IMR-90 (cell line): ENCODE measurements around the gene CKAP5. TPM values are rescaled to one million over a fixed set of nuclear protein-coding genes. Genes with fewer than 3 reads are reported as not detected.

Source experiments
- ATAC-seq: fragments of 200-7000 bp; cut with Tn5 transposase; 2 replicates; pipeline ENCODE4 v1.9.1; 2020; ENCODE audit warnings: low read depth, mild to moderate bottlenecking, moderate library complexity
- BruUV-seq: library from RNA; stranded (reverse); fragments of 400-500 nt; replicated peaks from 2 replicates; lab custom pipeline; 2021; lab: Mats Ljungman, UMichigan
- CTCF ChIA-PET: fragments of 300-600 bp; formaldehyde crosslinking; extraction: SDS; loops from one replicate; lab custom pipeline; 2021; ENCODE audit warnings: antibody characterized with exemption; lab: Yijun Ruan, JAX
- POLR2A ChIA-PET: fragments of 300-600 bp; sonication (Branson Sonifier 250); formaldehyde crosslinking; loops from one replicate; lab custom pipeline; 2022; ENCODE audit warnings: antibody characterized with exemption; ENCODE audit not compliant: unreplicated experiment; lab: Charles Lee
- DNase-seq: peaks from one replicate; pipeline ENCODE4 v3.0.0; 2013
- H2AFZ ChIP-seq: replicated peaks from 2 replicates; pipeline ENCODE3; 2013; ENCODE audit warnings: low read length, mild to moderate bottlenecking; ENCODE audit not compliant: poor library complexity
- H2AK5ac ChIP-seq: 2 replicates; pipeline ENCODE4 v1.6.1; 2013; ENCODE audit warnings: low read depth, low read length, inconsistent platforms
- H2AK9ac ChIP-seq: replicated peaks from 2 replicates; pipeline ENCODE3; 2013; ENCODE audit warnings: mild to moderate bottlenecking, low read depth, low read length, moderate library complexity; ENCODE audit not compliant: poor library complexity
- H2BK120ac ChIP-seq: 2 replicates; pipeline ENCODE4 v1.6.1; 2013; ENCODE audit warnings: low read depth, low read length, inconsistent platforms
- H2BK15ac ChIP-seq: 3 replicates; pipeline ENCODE4 v1.6.1; 2013; ENCODE audit warnings: low read depth, low read length, inconsistent platforms
- H2BK20ac ChIP-seq: 2 replicates; pipeline ENCODE4 v1.6.1; 2013; ENCODE audit warnings: low read depth, mild to moderate bottlenecking, inconsistent platforms, low read length, moderate library complexity
- H2BK5ac ChIP-seq: 2 replicates; pipeline ENCODE4 v1.6.1; 2013; ENCODE audit warnings: mild to moderate bottlenecking, low read depth, low read length, inconsistent platforms; ENCODE audit not compliant: poor library complexity, severe bottlenecking
- H3K14ac ChIP-seq: replicated peaks from 2 replicates; pipeline ENCODE4 v1.6.1; 2013; ENCODE audit warnings: low read depth, low read length, inconsistent platforms
- H3K18ac ChIP-seq: 2 replicates; pipeline ENCODE4 v1.6.1; 2013; ENCODE audit warnings: low read depth, low read length, control low read depth
- H3K23ac ChIP-seq: 2 replicates; pipeline ENCODE4 v1.6.1; 2013; ENCODE audit warnings: low read depth, low read length, inconsistent platforms
- H3K27ac ChIP-seq: 2 replicates; pipeline ENCODE4 v1.5.1; 2013; ENCODE audit warnings: mild to moderate bottlenecking, control low read depth, low read length; ENCODE audit not compliant: insufficient read depth
- H3K27me3 ChIP-seq: 2 replicates; pipeline ENCODE4 v1.6.1; 2013; ENCODE audit warnings: low read length; ENCODE audit not compliant: control insufficient read depth, insufficient read depth
- H3K36me3 ChIP-seq: 2 replicates; pipeline ENCODE4 v1.6.1; 2013; ENCODE audit warnings: low read length, mixed read lengths; ENCODE audit not compliant: control insufficient read depth, insufficient read depth
- H3K4ac ChIP-seq: 2 replicates; pipeline ENCODE4 v1.6.1; 2013; ENCODE audit warnings: low read depth, low read length, inconsistent platforms
- H3K4me1 ChIP-seq: 2 replicates; pipeline ENCODE4 v1.6.1; 2013; ENCODE audit warnings: low read length, mixed read lengths; ENCODE audit not compliant: control insufficient read depth, insufficient read depth
- H3K4me2 ChIP-seq: 2 replicates; pipeline ENCODE4 v1.6.1; 2013; ENCODE audit warnings: low read depth, mild to moderate bottlenecking, control low read depth, low read length, moderate library complexity
- H3K4me3 ChIP-seq: 2 replicates; pipeline ENCODE4 v1.5.1; 2013; ENCODE audit warnings: low read depth, mild to moderate bottlenecking, control low read depth, low read length, moderate library complexity; ENCODE audit not compliant: insufficient read depth
- H3K56ac ChIP-seq: 2 replicates; pipeline ENCODE4 v1.6.1; 2013; ENCODE audit warnings: low read length, inconsistent platforms; ENCODE audit not compliant: insufficient read depth; ENCODE audit errors: extremely low read depth
- H3K79me1 ChIP-seq, 2 experiments: 2 replicates each; pipeline ENCODE4 v1.6.1; 2013; ENCODE audit warnings: low read length in 2 of 2, inconsistent platforms in 1 of 2, low read depth in 1 of 2
- H3K9ac ChIP-seq: 2 replicates; pipeline ENCODE4 v1.6.1; 2013; ENCODE audit warnings: low read depth, low read length, control low read depth
- H3K9me1 ChIP-seq: 2 replicates; pipeline ENCODE4 v1.6.1; 2013; ENCODE audit warnings: low read length, inconsistent platforms; ENCODE audit not compliant: insufficient read depth
- H3K9me3 ChIP-seq: 2 replicates; pipeline ENCODE4 v1.6.1; 2013; ENCODE audit warnings: low read length; ENCODE audit not compliant: control insufficient read depth, insufficient read depth
- H4K20me1 ChIP-seq: 2 replicates; pipeline ENCODE4 v1.6.1; 2013; ENCODE audit warnings: low read length, inconsistent platforms; ENCODE audit not compliant: insufficient read depth
- H4K5ac ChIP-seq: 2 replicates; pipeline ENCODE4 v1.6.1; 2013; ENCODE audit warnings: mild to moderate bottlenecking, low read depth, low read length, control low read depth
- H4K8ac ChIP-seq, 2 experiments: 2 replicates each; pipeline ENCODE4 v1.6.1; 2013; ENCODE audit warnings: low read depth in 2 of 2, low read length in 2 of 2, control low read depth in 1 of 2, inconsistent platforms in 1 of 2
- H4K91ac ChIP-seq: 2 replicates; pipeline ENCODE4 v1.6.1; 2013; ENCODE audit warnings: low read depth, low read length, inconsistent platforms; ENCODE audit not compliant: insufficient read depth
- POLR2A ChIP-seq: IDR thresholded peaks from 2 replicates; pipeline ENCODE4 v1.6.1; 2012; ENCODE audit warnings: mild to moderate bottlenecking, low read depth, low read length
- RAD21 ChIP-seq: IDR thresholded peaks from 2 replicates; pipeline ENCODE4 v1.6.1; 2012; ENCODE audit warnings: low read length, improper control_type of control experiment
- WGBS, 2 experiments: methylation state at CpG; one replicate each; pipeline versions ENCODE4 v1.1.5 to v1.1.7; 2013; ENCODE audit warnings: missing lambda C conversion rate in 2 of 2; ENCODE audit not compliant: insufficient read length in 1 of 2; ENCODE audit errors: extremely low coverage in 2 of 2; 5-methylcytosine and 5-hydroxymethylcytosine counted together
- dilution Hi-C: fragments of 300-500 bp; cut with HindIII; formaldehyde crosslinking; loops from one replicate; pipeline ENCODE4 v1.14.3; 2018; ENCODE audit warnings: low sequenced_read_pairs; ENCODE audit not compliant: unreplicated experiment
- in situ Hi-C: fragments of 300-500 bp; cut with MboI; formaldehyde crosslinking; loops from 3 replicates; pipeline ENCODE4 v1.14.3; 2019; ENCODE audit warnings: low sequenced_read_pairs, inconsistent platforms, mixed read lengths
- intact Hi-C: fragments of 100-400 bp; cut with micrococcal nuclease; formaldehyde crosslinking; loops from 2 replicates; pipeline ENCODE4 v1.10.0; 2022
- polyA plus RNA-seq, 3 experiments: library from polyadenylated mRNA; depleted of rRNA; stranded (reverse); fragments of >200 nt; gene quantifications; 2 replicates each; pipeline ENCODE4 v1.2.3, GENCODE V29; 2012; ENCODE audit warnings: low replicate concordance in 1 of 3
- total RNA-seq: library from RNA; depleted of rRNA; stranded (reverse); fragments of >200 nt; gene quantifications from 2 replicates; pipeline ENCODE4 v1.2.3, GENCODE V29; 2012

Gene CKAP5
- total and polyA plus RNA-seq, 2 of the 4 experiments (the other 2 are of a cell fraction), result 59.5 to 79.2 TPM

DNA sequence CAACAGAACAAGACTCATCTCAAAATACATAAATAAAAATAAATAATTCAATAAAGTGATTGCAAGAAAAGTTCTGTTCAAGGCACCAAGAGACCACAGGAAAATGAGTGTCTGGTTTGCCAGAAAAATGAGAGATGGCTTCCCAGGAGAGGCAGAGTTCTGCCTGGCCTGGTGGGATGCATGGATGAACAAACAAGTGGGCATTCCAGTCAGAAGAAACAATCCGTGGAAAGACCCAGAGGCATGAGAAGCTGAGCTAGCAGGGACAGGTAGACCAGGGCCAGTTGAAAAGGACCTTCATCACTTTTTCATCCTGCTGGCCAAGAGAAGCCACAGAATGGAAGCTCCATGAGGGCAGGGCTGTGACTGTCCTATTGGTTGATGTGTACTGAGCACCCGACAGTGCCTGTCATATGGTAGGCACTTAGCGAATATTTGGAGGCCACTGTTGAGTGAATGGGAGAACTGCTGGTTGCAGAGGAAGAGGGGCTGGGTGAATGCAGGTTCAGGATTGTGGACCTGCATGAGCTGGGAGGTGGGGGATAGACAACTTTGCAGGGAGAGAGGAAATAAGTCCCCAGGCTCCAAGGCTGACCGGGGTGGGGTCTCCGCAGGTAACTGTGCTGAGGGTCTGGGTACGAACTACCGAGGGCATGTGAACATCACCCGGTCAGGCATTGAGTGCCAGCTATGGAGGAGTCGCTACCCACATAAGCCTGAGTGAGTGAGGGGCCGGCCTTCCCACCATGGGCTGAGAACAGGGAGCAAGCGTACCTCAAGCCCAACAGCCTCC, 123.3 kb downstream of the CKAP5 start:
- no CpG with 5 or more reads among the region's 11 CpGs for WGBS, 2 experiments
- no peak overlapping the region for H2BK15ac ChIP-seq
- no peak overlapping the region for H2AK5ac ChIP-seq
- no peak overlapping the region for H2BK120ac ChIP-seq
- ATAC-seq, result no peak
- no peak for TF ChIP-seq POLR2A
- no peak for TF ChIP-seq RAD21
- no peaks in the 10 kb centered on the region for H3K36me3 ChIP-seq
- no peak overlapping the region for H2AFZ ChIP-seq
- H3K4me1 ChIP-seq, result peaks cover 5% of the 10 kb centered on the region
- H3K4me3 ChIP-seq, result no peak overlapping the region
- H3K79me1 ChIP-seq, result no peaks in the 10 kb centered on the region; a peak in 1 of 4 replicates
- peaks cover 10% of the 10 kb centered on the region for H3K9me1 ChIP-seq
- H3K4ac ChIP-seq, result no peak overlapping the region
- H2BK20ac ChIP-seq, result no peak overlapping the region
- no peak overlapping the region for H3K23ac ChIP-seq
- ChIA-PET POLR2A (no interaction called here), CTCF (no interaction called here)
- no peak overlapping the region for H3K27ac ChIP-seq
- H3K9ac ChIP-seq, result no peak overlapping the region
- no peak overlapping the region for H3K18ac ChIP-seq
- H4K20me1 ChIP-seq, result no peaks in the 10 kb centered on the region
- no peak for DNase-seq
- no peak overlapping the region for H4K5ac ChIP-seq
- H3K9me3 ChIP-seq, result no peaks in the 10 kb centered on the region
- dilution Hi-C loops (no loop called here), in situ Hi-C loops (no loop called here), intact Hi-C loops (no loop called here)
- no peak overlapping the region for H2AK9ac ChIP-seq
- no peak overlapping the region for H3K56ac ChIP-seq
- H4K8ac ChIP-seq, result no peak overlapping the region
- no TSS peak for BruUV-seq
- no peak overlapping the region for H3K4me2 ChIP-seq
- H2BK5ac ChIP-seq, result no peak overlapping the region
- H3K14ac ChIP-seq, result no peak overlapping the region
- no peaks in the 10 kb centered on the region for H3K27me3 ChIP-seq
- no peak overlapping the region for H4K91ac ChIP-seq
